WI38 (cell line): ENCODE results near the gene TRIM37.

Experiments
- H3K4me3 ChIP-seq: 2 replicates; pipeline ENCODE4 v1.5.1; 2011; ENCODE audit warnings: low read depth, mild to moderate bottlenecking, control low read depth, low read length
- CTCF ChIP-seq: IDR thresholded peaks from 2 replicates; pipeline ENCODE4 v1.5.1; 2012; ENCODE audit warnings: low read depth, mild to moderate bottlenecking, control low read depth, low read length

Gene TRIM37

GRCh38 chr17:59037960-59038359 is 68.7 kb downstream of the TRIM37 start:
- no peak for TF ChIP-seq CTCF
- H3K4me3 ChIP-seq: no peak overlapping the region

GRCh38 chr17:59030811-59031210 is 75.9 kb downstream of the TRIM37 start:
- TF ChIP-seq CTCF: no peak

GRCh38 chr17:59028328-59028727 is 78.4 kb downstream of the TRIM37 start:
- H3K4me3 ChIP-seq: no peak overlapping the region
- no peak for TF ChIP-seq CTCF

More at GRCh38 chr17:59030811-59031210, 75.9 kb downstream of the TRIM37 start:
- no peak overlapping the region for H3K4me3 ChIP-seq

DNA sequence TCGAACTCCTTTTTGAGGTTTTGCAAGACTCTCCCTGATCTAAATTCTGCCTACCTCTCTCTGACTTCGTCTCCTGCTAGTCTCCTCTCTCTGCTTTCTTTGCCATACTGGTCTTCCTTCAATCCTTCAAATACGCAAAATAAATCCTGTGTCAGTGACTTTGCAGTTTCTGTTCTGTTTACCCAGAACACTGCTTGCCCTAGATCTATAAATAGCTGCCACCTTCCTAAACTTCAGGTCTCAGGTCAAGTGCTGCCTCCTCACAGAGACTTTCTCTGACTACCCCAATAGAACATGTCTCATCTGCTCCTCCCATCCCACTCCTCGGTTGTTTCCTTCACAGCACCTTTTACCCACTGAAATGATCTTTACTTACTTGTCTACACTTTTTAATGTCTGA is 78.9 kb downstream of the TRIM37 start:
- TF ChIP-seq CTCF: no peak
- H3K4me3 ChIP-seq: no peak overlapping the region

- no peak for TF ChIP-seq CTCF
Observed at GRCh38 chr17:59026176-59026939, 80.3 kb downstream of the TRIM37 start.

GRCh38 chr17:59024916-59025315 is 81.8 kb downstream of the TRIM37 start:
- no peak for TF ChIP-seq CTCF
- no peak overlapping the region for H3K4me3 ChIP-seq

More at GRCh38 chr17:59026176-59026939, 80.3 kb downstream of the TRIM37 start:
- no peak overlapping the region for H3K4me3 ChIP-seq

- H3K4me3 ChIP-seq: no peak overlapping the region
- no peak for TF ChIP-seq CTCF
Observed at GRCh38 chr17:59018019-59018418, 88.7 kb downstream of the TRIM37 start.
